GM12874 (cell line): ENCODE measurements around the gene SPDYE4.

Experiments
- TF ChIP-seq, protein P1 (sequence below): IDR thresholded peaks from 2 replicates; pipeline ENCODE4 v1.5.1; 2011; ENCODE audit warnings: low read depth, mild to moderate bottlenecking, control low read depth, low read length, moderate library complexity; ENCODE audit not compliant: insufficient read depth

Gene SPDYE4

DNA sequence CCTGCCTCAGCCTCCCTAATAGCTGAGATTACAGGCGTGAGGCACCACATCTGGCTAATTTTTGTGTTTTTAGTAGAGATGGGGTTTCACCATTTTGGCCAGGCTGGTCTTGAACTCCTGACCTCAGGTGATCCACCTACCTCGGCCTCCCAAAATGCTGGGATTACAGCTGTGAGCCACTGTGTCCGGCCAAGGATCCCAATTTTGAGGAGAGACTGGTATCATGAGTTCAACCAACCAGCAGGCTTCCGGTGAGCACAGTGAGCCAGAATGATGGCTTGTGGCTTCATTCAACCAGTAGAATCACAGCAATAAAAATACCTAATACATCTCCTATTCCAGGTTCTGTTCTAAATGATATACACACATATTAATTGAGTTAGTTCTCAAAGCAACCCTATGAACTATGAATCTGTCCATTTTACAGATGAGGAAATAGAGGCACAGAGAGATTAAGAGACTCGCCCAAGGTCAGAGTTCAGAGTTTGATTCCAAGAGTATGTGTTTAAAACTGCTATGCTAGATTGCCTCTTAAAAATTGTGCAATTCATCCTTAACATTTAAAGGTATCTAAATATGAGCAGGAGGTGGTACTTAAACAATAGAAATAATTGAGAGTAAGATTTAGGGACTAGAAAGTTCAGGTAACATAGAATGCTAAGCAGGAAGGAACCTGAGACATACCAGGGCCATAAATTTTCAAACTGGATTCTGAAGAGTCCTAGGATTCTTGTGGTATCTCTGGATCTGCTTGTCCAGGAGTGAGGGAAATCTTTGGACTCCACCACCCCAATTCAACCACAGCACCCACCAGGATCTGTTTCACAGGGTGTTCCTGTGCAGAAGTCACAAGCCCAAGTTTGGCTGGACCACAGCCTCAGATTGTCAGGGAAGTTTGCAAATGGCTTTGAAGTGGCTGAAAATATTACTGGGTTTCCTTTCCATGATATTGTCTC lies 38.8 kb downstream of the SPDYE4 start:
- TF ChIP-seq, protein P1, sequence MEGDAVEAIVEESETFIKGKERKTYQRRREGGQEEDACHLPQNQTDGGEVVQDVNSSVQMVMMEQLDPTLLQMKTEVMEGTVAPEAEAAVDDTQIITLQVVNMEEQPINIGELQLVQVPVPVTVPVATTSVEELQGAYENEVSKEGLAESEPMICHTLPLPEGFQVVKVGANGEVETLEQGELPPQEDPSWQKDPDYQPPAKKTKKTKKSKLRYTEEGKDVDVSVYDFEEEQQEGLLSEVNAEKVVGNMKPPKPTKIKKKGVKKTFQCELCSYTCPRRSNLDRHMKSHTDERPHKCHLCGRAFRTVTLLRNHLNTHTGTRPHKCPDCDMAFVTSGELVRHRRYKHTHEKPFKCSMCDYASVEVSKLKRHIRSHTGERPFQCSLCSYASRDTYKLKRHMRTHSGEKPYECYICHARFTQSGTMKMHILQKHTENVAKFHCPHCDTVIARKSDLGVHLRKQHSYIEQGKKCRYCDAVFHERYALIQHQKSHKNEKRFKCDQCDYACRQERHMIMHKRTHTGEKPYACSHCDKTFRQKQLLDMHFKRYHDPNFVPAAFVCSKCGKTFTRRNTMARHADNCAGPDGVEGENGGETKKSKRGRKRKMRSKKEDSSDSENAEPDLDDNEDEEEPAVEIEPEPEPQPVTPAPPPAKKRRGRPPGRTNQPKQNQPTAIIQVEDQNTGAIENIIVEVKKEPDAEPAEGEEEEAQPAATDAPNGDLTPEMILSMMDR, result no peak

DNA sequence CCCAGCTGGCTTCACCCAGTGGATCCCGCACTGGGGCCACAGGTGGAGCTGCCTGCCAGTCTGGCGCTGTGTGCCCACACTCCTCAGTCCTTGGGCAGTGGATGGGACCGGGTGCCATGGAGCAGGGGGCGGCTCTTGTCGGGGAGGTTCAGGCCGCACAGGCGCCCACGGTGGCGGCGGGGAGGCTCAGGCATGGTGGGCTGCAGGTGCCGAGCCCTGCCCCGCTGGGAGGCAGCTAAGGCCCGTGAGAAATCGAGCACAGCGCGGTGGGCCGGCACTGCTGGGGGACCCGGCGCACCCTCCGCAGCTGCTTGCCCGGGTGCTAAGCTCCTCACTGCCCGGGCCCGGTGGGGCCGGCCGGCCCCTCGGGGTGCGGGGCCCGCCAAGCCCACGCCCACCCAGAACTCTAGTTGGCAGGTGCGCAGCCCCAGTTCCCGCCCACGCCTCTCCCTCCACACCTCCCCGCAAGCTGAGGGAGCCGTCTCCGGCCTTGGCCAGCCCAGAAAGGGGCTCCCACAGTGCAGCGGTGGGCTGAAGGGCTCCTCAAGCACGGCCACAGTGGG lies 40.3 kb downstream of the SPDYE4 start:
- TF ChIP-seq, protein P1, result no peak

DNA sequence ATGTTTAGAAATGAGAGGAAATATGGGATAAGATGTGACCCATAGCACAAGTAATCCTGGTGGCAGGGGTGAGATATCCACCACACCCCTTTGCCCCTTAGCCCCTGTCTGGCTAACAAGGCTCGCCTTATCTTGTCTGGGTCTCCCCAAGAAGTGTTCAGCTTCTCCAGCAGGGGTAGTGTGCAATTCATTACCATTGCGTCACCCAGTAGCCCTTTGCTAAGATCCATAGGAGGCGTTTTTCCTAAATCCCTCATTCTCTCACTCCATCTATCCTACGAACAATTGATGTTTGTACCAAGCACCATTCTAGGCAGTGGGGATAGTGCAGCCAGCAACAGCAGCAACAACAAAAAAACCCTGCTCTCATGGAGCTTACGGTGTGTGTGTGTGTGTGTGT lies 44.5 kb downstream of the SPDYE4 start:
- TF ChIP-seq, protein P1, result no peak

DNA sequence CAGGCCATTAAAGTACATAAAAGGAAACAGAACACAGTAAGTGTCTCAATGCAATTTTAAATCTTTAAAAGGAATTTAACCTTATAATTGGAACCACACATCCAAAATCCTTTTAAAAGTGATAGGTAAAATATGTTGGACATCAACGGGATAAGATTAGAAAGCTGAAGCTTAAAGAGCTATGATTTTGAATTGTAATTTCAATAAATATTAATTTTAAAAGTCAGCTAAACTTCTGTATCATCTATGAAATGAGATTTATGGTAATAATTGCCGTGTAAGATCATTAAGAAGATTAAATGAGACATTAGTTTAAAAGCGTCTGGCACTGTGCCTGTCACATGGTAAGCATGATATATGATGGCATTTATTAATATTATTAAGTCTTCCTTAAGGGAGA lies 45.0 kb downstream of the SPDYE4 start:
- TF ChIP-seq, protein P1, result no peak

DNA sequence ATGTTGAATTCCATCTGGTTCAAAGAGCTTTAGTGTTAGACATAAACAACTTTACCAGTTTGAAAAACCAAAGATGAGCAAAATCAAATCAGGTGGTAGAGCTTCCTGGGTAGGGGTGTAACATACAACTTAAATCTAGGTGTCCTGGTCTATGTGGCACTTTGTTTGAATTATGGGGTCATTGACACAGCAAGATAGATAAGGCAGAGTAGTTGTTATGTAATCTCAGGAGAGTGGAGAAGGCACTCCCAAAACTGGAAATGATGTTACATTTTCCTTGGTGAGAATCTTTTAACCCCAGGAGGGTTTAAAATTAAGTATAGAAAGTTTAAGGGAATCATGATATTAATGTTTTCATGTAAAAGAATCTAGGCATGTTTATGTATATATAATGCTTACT lies 45.6 kb downstream of the SPDYE4 start:
- TF ChIP-seq, protein P1, result no peak

DNA sequence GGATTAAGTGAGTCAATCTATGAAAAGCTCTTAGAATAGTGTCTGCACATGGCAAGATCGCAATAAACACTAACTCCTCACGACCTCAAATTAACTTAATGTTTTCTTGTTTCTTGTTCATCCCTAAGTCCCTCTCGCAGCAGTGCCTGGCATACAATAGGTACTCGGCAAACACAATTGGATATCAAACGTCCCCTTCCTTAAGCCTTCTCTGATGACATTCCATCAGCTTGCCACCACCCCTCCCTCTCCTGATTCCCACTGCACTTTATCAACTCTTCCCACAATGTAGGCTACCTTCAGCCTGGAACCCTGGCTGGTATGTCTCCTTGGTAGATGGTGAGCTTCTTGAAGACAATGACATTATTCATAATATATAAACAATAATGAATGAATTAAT lies 47.1 kb downstream of the SPDYE4 start:
- TF ChIP-seq, protein P1, result no peak

DNA sequence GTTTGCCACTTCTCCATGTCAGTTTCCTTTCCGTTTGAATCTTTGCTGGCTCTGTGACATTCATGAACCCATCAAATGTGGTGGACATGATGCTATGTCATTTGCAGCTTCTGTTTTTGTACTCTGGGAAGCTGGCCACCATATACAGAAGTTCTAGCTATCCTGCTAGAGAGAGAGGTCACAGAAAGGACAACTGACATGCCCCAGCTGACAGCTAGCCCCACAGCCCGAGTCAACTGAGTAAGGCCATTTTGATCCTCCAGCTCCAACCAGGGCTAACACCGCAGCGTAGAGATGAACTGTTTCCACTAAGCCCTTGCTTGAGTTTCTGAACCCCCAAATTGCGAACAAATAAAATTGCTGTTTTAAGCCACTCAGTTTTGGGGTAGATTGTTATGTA lies 47.5 kb downstream of the SPDYE4 start:
- TF ChIP-seq, protein P1, result no peak
